Body of pancreas (tissue), 4 donors: ENCODE data around the gene DNAJB2.

ENCODE experiments used
- CTCF ChIP-seq, 7 experiments: fragments of 450-650 bp in 4 of 7; fragments of 200-600 bp in 3 of 7; sonication (generic) in 3 of 7; IDR thresholded peaks; one replicate each; pipeline ENCODE4 v1.5.1; 2016 to 2019; ENCODE audit warnings: antibody characterized with exemption in 7 of 7
- POLR2A ChIP-seq, 3 donors: fragments of 450-650 bp; IDR thresholded peaks; one replicate each; pipeline ENCODE4 v1.6.1; 2016; ENCODE audit warnings: antibody characterized with exemption in 3 of 3, mild to moderate bottlenecking in 2 of 3

- TF ChIP-seq CTCF (IDR thresholded peaks at IDR 0.05) (peak in 1 of 7 experiments; percentile 3), POLR2A (IDR thresholded peaks at IDR 0.05) (no peak)
Measured at GRCh38 chr2:219278655-219279150, 463 bp upstream of the DNAJB2 start.
